ENCODE measurements around the gene TLK1.
"Not testable (repeated sequence)": the region's sequence is repeated elsewhere in the genome, so short reads cannot be mapped to it uniquely, and the experiment has no call there.

TLK1 gene

GRCh38 chr2:171142398-171142797, 18.3 kb downstream of the TLK1 start:
- no peak for DNase-seq (ENCODE audit: low spot score)

GRCh38 chr2:171141320-171141719, 19.4 kb downstream of the TLK1 start:
- DNase-seq (ENCODE audit: low spot score), result no peak

GRCh38 chr2:171139860-171140259, 20.8 kb downstream of the TLK1 start:
- DNase-seq (ENCODE audit: low spot score), result no peak

DNA sequence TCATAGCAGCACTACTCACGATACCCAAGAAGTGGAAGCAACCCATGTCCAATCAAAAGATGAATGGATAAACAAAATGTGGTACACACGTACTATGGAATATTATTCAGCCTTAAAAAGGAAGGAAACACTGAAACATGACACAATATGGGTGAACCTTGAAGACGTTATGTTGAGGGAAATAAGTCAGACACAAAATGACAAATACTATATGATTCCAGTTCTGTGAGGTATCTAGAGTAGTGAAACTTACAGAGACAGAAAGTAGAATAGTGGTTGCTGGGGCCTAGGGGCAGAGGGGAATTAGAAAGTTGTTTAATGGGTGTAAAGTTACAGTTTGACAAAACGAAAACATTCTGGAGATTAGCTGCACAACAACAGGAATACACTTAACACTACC, 24.7 kb downstream of the TLK1 start:
- no peak for DNase-seq (ENCODE audit: low spot score)

- no peak for DNase-seq (ENCODE audit: low spot score)
Measured at GRCh38 chr2:171134624-171135230, 26.0 kb downstream of the TLK1 start.

- DNase-seq (ENCODE audit: low spot score), result no peak
Measured at GRCh38 chr2:171132086-171132485, 28.6 kb downstream of the TLK1 start.

DNA sequence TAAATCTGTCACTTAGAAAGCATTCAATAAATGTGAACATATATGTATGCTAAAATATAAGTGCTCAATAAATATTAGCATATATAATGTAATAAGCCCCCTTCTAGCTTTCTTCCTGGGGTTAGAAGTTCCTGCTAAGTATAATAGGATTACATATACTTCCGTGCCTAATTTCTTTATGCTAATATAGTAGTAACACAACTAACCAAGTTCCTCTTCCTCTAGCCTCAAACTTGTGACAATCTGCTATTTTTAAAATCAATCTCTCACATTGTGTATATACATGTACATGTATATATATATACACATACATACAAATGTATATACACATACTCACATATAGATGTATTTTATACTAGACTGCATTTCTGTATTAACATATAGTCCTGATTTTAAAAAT, 32.2 kb downstream of the TLK1 start:
- no peak for DNase-seq (ENCODE audit: low spot score)

DNA sequence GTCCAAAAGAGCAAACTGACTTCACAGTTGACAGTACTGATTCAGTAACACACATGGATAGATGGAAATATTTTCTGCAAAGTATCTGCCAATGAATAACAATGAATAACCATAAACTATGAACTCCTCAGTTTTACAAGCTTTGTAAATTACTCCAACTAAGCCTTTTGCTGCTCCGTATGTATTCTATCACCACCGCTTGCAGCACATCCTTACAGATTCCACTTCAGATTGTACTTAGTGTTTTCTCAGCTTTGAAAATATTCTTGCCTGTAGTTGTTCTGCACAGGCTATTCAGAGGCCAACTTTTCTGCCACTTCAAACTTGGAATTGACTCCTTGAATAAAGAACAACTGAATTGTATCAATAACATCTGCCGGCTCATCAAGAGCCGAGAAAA, 36.2 kb downstream of the TLK1 start:
- DNase-seq (ENCODE audit: low spot score), result no peak

- DNase-seq (ENCODE audit: low spot score), result no peak
Measured at GRCh38 chr2:171109571-171109970, 51.1 kb downstream of the TLK1 start.

GRCh38 chr2:171109020-171109419, 51.7 kb downstream of the TLK1 start:
- DNase-seq (ENCODE audit: low spot score), result no peak

DNA sequence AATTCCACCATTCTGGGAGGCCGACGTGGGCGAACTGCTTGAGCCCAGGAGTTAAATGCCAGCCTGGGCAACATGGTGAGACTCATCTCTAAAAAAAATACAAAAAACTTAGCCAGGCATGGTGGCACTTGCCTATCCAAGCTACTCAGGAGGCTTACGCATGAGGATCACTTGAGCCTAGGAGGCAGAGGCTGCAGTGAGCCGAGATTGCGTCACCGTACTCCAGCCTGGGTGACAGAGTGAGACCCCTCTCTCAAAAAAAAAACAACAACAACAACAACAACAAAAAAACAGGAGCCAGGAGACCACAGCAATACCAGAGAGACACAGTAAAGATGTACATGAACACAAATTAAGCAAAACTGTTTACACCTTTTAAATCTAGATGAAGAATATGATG, 52.9 kb downstream of the TLK1 start:
- DNase-seq (ENCODE audit: low spot score), result no peak

- DNase-seq (ENCODE audit: low spot score), result no peak
Measured at GRCh38 chr2:171104379-171104778, 56.3 kb downstream of the TLK1 start.

DNA sequence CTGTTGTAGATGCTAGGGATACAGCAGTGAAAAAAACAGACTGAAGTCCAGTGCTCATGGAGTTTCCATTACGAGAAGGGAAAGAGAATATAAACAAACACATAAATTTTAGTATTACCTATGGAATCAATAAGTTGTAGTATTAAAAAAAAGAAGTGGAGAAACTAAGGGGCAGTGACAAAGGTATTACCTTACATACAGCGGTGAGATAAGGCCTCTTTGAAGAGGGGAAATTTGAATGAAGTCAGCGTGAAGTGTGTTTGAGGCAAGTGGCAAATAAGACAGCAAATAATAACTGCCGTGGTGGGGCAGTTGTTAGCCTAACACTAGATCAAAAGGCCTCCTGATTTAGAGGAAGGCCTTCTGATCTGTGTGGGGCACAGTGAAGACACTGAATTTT, 57.9 kb downstream of the TLK1 start:
- no peak for DNase-seq (ENCODE audit: low spot score)

DNA sequence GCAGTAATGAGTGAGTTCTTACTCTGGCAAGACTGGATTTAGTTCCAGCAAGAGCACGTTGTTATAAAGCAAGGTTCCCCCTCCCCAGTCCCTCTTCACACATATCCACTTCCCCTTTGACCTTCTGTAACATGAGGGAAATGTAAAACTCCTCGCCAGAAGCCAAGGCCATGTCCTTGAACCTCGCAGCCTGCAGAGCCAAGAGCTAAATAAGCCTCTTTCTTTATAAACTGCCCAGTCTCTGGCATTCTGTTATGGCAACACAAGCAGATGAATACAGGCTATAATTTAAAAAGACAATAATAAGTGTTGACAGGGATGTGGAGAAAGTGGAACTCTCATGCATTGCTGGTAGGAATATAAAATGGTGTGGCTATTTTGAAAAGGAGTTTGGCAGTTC, 60.3 kb downstream of the TLK1 start:
- DNase-seq (ENCODE audit: low spot score), result no peak

DNA sequence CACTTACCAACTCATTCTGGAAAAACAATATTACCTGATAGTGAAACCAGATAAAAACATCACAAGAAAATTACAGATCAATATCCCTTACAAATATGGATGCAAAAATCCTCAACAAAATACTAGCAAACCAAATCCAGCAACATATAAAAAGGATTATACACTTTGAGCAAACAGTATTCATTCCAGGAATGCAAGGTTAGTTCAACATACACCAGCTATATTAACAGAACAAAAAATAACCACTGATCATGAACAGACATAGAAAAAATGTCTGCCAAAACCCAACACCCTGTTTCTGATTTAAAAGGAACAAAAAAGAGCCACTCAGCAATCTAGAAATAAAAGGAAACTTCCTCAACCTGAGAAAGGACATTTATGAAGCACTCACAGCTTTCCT, 62.1 kb downstream of the TLK1 start:
- DNase-seq (ENCODE audit: low spot score), result no peak

DNA sequence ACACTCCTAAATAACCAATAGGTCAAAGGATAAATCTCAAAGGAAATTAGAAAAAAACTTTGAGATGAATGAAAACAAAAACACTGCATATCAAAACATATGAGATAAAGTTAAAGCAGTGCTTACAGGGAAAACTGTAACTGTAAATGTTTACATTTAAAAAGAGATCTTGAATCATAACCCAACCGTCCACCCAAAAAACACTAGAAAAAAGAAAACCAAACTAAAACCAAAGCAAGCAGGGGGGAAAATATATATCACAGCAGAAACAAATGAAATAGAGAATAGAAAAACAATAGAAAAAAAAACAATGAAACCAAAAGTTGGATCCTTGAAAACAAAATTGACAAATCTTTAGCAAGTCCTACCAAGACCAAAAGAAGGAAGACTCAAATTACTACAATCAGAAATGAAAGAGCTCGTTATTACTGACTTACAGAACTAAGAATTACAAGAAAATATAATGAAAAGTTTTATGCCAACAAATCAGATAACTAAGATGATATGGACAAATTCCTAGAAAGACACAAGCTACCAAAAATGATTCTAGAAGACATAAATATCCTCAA, 65.6 kb downstream of the TLK1 start:
- DNase-seq (ENCODE audit: low spot score), result no peak

DNA sequence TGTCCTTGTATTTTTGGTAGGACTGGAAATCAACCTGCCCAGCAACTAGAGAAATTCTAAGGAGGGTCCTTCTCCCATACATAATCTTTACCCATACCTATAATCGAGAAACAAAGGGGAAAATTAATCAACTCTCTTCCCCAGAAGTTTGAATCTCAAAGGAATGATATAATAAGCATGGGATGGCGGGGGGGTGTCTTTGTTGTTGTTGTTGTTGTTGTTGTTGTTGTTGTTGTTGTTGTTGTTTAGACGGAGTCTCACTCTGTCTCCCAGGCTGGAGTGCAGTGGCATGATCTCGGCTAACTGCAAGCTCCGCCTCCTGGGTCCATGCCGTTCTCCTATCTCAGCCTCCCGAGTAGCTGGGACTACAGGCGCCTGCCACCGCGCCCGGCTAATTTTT, 69.2 kb downstream of the TLK1 start:
- DNase-seq (ENCODE audit: low spot score), result not testable (repeated sequence)

- no peak for DNase-seq (ENCODE audit: low spot score)
Measured at GRCh38 chr2:171089489-171089888, 71.2 kb downstream of the TLK1 start.

- DNase-seq (ENCODE audit: low spot score), result no peak
Measured at GRCh38 chr2:171088057-171088834, 72.4 kb downstream of the TLK1 start.

DNA sequence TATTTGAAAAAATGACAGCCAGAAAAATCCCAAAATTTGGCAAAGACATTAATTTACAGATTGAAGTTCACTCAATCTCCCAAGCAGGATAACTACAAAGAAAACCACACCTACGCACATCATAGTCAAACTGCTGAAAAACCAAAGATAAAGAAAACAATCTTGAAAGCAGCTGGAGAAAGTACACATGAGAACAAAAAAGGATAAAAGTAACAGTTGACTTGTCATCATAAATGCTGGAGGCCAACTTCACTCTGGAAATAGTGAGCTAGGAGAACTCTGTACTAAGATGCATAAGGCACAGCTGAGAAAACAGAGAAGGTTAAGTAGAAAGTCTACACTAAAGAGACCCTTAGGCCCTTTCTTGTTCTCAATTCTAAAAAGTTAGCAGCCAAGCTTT, 73.1 kb downstream of the TLK1 start:
- no peak for DNase-seq (ENCODE audit: low spot score)

DNA sequence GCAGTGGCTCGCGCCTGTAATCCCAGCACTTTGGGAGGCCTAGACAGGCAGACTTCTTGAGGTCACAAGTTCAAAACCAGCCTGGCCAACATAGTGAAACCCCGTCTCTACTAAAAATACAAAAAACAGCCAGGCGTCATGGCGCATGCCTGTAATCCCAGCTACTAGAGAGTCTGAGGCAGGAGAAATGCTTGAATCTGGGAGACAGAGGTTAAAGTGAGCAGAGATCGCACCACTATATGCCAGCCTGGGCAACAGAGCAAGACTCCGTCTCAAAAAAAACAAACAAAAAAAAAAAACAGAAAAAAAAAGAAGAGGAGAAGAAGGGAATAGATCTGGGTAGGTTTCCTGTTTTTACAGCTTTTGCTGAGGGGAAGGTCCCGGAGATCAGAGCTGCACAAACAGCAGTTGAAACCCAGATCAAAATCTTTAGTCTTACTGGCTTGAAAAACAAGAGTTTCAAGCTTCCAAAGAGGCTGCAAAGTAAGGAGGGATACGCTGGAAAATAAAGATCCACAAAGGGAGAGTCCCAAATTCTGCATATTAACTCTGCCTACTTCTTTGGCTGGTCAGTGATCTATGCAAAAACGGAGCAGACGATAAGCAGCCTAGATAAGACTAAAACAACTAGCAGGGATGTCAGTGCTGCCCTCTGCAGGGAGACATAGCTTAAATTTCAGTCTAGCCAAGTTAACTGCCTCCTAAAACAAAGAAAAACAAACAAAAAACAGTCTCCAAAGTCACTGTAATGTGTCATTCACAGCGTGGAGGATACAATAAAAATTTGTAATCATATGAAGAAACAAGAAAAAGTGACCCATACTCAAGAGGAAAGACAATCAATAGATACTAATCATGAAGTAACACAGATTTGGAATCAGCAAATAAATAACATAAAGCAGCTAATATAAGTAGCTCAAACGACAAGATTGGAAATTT, 74.1 kb downstream of the TLK1 start:
- no peak for DNase-seq (ENCODE audit: low spot score)

GRCh38 chr2:171084128-171084527, 76.6 kb downstream of the TLK1 start:
- DNase-seq (ENCODE audit: low spot score), result no peak

GRCh38 chr2:171083451-171083850, 77.2 kb downstream of the TLK1 start:
- no peak for DNase-seq (ENCODE audit: low spot score)
